Measurements from ENCODE around the gene SP2. TPM values are rescaled to one million over a fixed set of nuclear protein-coding genes. Genes with fewer than 3 reads are reported as not detected.

Gene SP2
- polyA plus RNA-seq, 3 donors = 3.1 to 26.7 (median 6.8) TPM

- intact Hi-C loops (cut with micrococcal nuclease) = no loop called here
- no peak overlapping the region for H3K27ac Mint-ChIP-seq
- WGBS (ENCODE audit: insufficient coverage) = 16% methylated on average over 15 of the region's 29 CpGs
Observed at GRCh38 chr17:47872019-47872650, 23.9 kb upstream of the SP2 start.

GRCh38 chr17:47872651-47873161, 23.3 kb upstream of the SP2 start:
- H3K4me3 Mint-ChIP-seq = peak overlapping the region in 1 of 2 donors; percentile 66
- H3K79me2 ChIP-seq (ENCODE audit: insufficient read depth, low read length) = no peaks in the 10 kb centered on the region
- no peak overlapping the region for H2AFZ ChIP-seq (ENCODE audit: insufficient read depth, low read depth, low read length, poor library complexity, severe bottlenecking)
- 72% methylated on average over 15 of the region's 15 CpGs for WGBS (ENCODE audit: insufficient coverage)
- peaks cover 24 to 30% of the 10 kb centered on the region in 2 donors for H3K27me3 ChIP-seq (ENCODE audit: control insufficient read depth in 2 of 2, insufficient read depth in 2 of 2, low read length in 2 of 2)
- DNase-seq = no peak
- no peak overlapping the region for H3K4me3 ChIP-seq (replicated peaks in 1 of 3; ENCODE audit: low read depth in 2 of 3, low read length in 3 of 3)
- H4K20me1 ChIP-seq (ENCODE audit: insufficient read depth, low read length) = no peaks in the 10 kb centered on the region
- H3K36me3 Mint-ChIP-seq = no peaks in the 10 kb centered on the region
- H3K27ac Mint-ChIP-seq = no peak overlapping the region
- TF ChIP-seq, protein P1, sequence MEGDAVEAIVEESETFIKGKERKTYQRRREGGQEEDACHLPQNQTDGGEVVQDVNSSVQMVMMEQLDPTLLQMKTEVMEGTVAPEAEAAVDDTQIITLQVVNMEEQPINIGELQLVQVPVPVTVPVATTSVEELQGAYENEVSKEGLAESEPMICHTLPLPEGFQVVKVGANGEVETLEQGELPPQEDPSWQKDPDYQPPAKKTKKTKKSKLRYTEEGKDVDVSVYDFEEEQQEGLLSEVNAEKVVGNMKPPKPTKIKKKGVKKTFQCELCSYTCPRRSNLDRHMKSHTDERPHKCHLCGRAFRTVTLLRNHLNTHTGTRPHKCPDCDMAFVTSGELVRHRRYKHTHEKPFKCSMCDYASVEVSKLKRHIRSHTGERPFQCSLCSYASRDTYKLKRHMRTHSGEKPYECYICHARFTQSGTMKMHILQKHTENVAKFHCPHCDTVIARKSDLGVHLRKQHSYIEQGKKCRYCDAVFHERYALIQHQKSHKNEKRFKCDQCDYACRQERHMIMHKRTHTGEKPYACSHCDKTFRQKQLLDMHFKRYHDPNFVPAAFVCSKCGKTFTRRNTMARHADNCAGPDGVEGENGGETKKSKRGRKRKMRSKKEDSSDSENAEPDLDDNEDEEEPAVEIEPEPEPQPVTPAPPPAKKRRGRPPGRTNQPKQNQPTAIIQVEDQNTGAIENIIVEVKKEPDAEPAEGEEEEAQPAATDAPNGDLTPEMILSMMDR (IDR thresholded peaks at IDR 0.05) = no peak
- H3K4me1 ChIP-seq (ENCODE audit: control insufficient read depth in 1 of 2, insufficient read depth in 2 of 2, low read length in 2 of 2) = no peaks in the 10 kb centered on the region
- H3K4me2 ChIP-seq (replicated peaks; ENCODE audit: extremely low read depth, low read length, poor library complexity, severe bottlenecking) = no peak overlapping the region
- H3K4me1 Mint-ChIP-seq = peaks cover 12% of the 10 kb centered on the region
- H3K9me3 ChIP-seq (replicated peaks in 1 of 2; ENCODE audit: control insufficient read depth in 1 of 2, insufficient read depth in 1 of 2, low read length in 2 of 2) = peaks cover 7% of the 10 kb centered on the region in 2 donors
- intact Hi-C loops (cut with micrococcal nuclease) = no loop called here
- no peaks in the 10 kb centered on the region for H3K36me3 ChIP-seq (replicated peaks in 1 of 2; ENCODE audit: control insufficient read depth in 1 of 2, insufficient read depth in 2 of 2, low read length in 2 of 2)
- no peak overlapping the region for H3K9ac ChIP-seq (ENCODE audit: insufficient read depth, low read length, poor library complexity, severe bottlenecking)
- H3K9me3 Mint-ChIP-seq = peaks cover 3 to 8% (median 6%) of the 10 kb centered on the region in 7 donors
- no peak overlapping the region for H3K27ac ChIP-seq (ENCODE audit: low read depth in 1 of 2, low read length in 2 of 2)
- H3K27me3 Mint-ChIP-seq (ENCODE audit: low read depth in 3 of 3) = peaks cover 28 to 58% (median 32%) of the 10 kb centered on the region in 3 donors

More at GRCh38 chr17:47872019-47872650, 23.9 kb upstream of the SP2 start:
- Histone ChIP-seq H3K27me3 (ENCODE audit: control insufficient read depth in 2 of 2, insufficient read depth in 2 of 2, low read length in 2 of 2) (peaks cover 24 to 30% of the 10 kb centered on the region in 2 donors), H3K4me2 (replicated peaks; ENCODE audit: extremely low read depth, low read length, poor library complexity, severe bottlenecking) (no peak overlapping the region), H3K79me2 (ENCODE audit: insufficient read depth, low read length) (no peaks in the 10 kb centered on the region), H3K27ac (ENCODE audit: low read depth in 1 of 2, low read length in 2 of 2) (no peak overlapping the region), H3K9me3 (replicated peaks in 1 of 2; ENCODE audit: control insufficient read depth in 1 of 2, insufficient read depth in 1 of 2, low read length in 2 of 2) (peaks cover 7% of the 10 kb centered on the region in 2 donors), H2AFZ (ENCODE audit: insufficient read depth, low read depth, low read length, poor library complexity, severe bottlenecking) (no peak overlapping the region), H3K36me3 (replicated peaks in 1 of 2; ENCODE audit: control insufficient read depth in 1 of 2, insufficient read depth in 2 of 2, low read length in 2 of 2) (no peaks in the 10 kb centered on the region), H4K20me1 (ENCODE audit: insufficient read depth, low read length) (no peaks in the 10 kb centered on the region), H3K4me3 (replicated peaks in 1 of 3; ENCODE audit: low read depth in 2 of 3, low read length in 3 of 3) (no peak overlapping the region), H3K9ac (ENCODE audit: insufficient read depth, low read length, poor library complexity, severe bottlenecking) (no peak overlapping the region), H3K4me1 (ENCODE audit: control insufficient read depth in 1 of 2, insufficient read depth in 2 of 2, low read length in 2 of 2) (no peaks in the 10 kb centered on the region)
- peaks cover 10% of the 10 kb centered on the region for H3K4me1 Mint-ChIP-seq
- no peak for DNase-seq
- TF ChIP-seq, protein P1 (IDR thresholded peaks at IDR 0.05) = no peak
- H3K36me3 Mint-ChIP-seq = no peaks in the 10 kb centered on the region
- H3K27me3 Mint-ChIP-seq (ENCODE audit: low read depth in 3 of 3) = peaks cover 28 to 61% (median 29%) of the 10 kb centered on the region in 3 donors
- H3K4me3 Mint-ChIP-seq = peak overlapping the region in 1 of 2 donors; percentile 66
- H3K9me3 Mint-ChIP-seq = peaks cover 3 to 8% (median 6%) of the 10 kb centered on the region in 7 donors
